ENCODE measurements around the gene OR2AE1. TPM values are rescaled to one million over a fixed set of nuclear protein-coding genes. Genes with fewer than 3 reads are reported as not detected.
"Not testable (repeated sequence)": the region's sequence is repeated elsewhere in the genome, so short reads cannot be mapped to it uniquely, and the experiment has no call there.

OR2AE1 gene
- total RNA-seq, 3 donors from 2014 or later = 0.32 to 0.98 (median 0.88) TPM

- H3K27ac ChIP-seq = no peak overlapping the region
- TF ChIP-seq POLR2A (IDR thresholded peaks at IDR 0.05) = no peak
- TF ChIP-seq POLR2AphosphoS5 (IDR thresholded peaks at IDR 0.05) = no peak
- peaks cover 0 to 5% of the 10 kb centered on the region in 2 donors for H3K9me3 ChIP-seq
- H3K4me3 ChIP-seq = no peak overlapping the region
- H3K27me3 ChIP-seq = no peaks in the 10 kb centered on the region
- H3K4me1 ChIP-seq = no peaks in the 10 kb centered on the region
- no peak for DNase-seq (ENCODE audit: low spot score in 2 of 2)
- no peaks in the 10 kb centered on the region for H3K36me3 ChIP-seq
- intact Hi-C loops (cut with DNase I; ENCODE audit: low total_unique reads) = loop anchor here (5.0 kb wide), 1 partner anchor 671 kb away; no protein-coding TSS in a partner anchor
Measured at GRCh38 chr7:99881370-99881769, 4.5 kb upstream of the OR2AE1 start.

GRCh38 chr7:99876491-99876890 is 342 bp downstream of the OR2AE1 start:
- H3K4me3 ChIP-seq = no peak overlapping the region
- no peaks in the 10 kb centered on the region for H3K9me3 ChIP-seq
- no peaks in the 10 kb centered on the region for H3K4me1 ChIP-seq
- no peaks in the 10 kb centered on the region for H3K27me3 ChIP-seq
- TF ChIP-seq POLR2AphosphoS5 (IDR thresholded peaks at IDR 0.05) = no peak
- intact Hi-C loops (cut with DNase I; ENCODE audit: low total_unique reads) = no loop called here
- no peaks in the 10 kb centered on the region for H3K36me3 ChIP-seq
- no peak overlapping the region for H3K27ac ChIP-seq
- no peak for DNase-seq (ENCODE audit: low spot score in 2 of 2)

- TF ChIP-seq POLR2A (IDR thresholded peaks at IDR 0.05) = no peak
- TF ChIP-seq CTCF (IDR thresholded peaks at IDR 0.05) = no peak
- TF ChIP-seq POLR2AphosphoS5 (IDR thresholded peaks at IDR 0.05) = no peak
- Histone ChIP-seq H3K4me1 (no peaks in the 10 kb centered on the region), H3K27me3 (no peaks in the 10 kb centered on the region), H3K36me3 (no peaks in the 10 kb centered on the region), H3K4me3 (no peak overlapping the region), H3K9me3 (peaks cover 0 to 12% of the 10 kb centered on the region in 2 donors), H3K27ac (no peak overlapping the region)
- intact Hi-C loops (cut with DNase I; ENCODE audit: low total_unique reads) = no loop called here
- DNase-seq (ENCODE audit: low spot score in 2 of 2) = no peak
Measured at GRCh38 chr7:99868246-99868645, 8.6 kb downstream of the OR2AE1 start.

GRCh38 chr7:99867477-99867876 is 9.4 kb downstream of the OR2AE1 start:
- intact Hi-C loops (cut with DNase I; ENCODE audit: low total_unique reads); H3K36me3 ChIP-seq; H3K27ac ChIP-seq; H3K4me3 ChIP-seq; DNase-seq (ENCODE audit: low spot score in 2 of 2); H3K27me3 ChIP-seq; H3K4me1 ChIP-seq: not testable (repeated sequence)
- H3K9me3 ChIP-seq = peaks cover 0 to 12% of the 10 kb centered on the region in 2 donors

- no peak for DNase-seq (ENCODE audit: low spot score in 2 of 2)
- TF ChIP-seq POLR2AphosphoS5 (IDR thresholded peaks at IDR 0.05) = no peak
- TF ChIP-seq POLR2A (IDR thresholded peaks at IDR 0.05) = no peak
- TF ChIP-seq CTCF (IDR thresholded peaks at IDR 0.05) = no peak
- intact Hi-C loops (cut with DNase I; ENCODE audit: low total_unique reads) = no loop called here
Measured at GRCh38 chr7:99863847-99864440, 12.9 kb downstream of the OR2AE1 start.

GRCh38 chr7:99860281-99861127 is 16.3 kb downstream of the OR2AE1 start:
- intact Hi-C loops (cut with DNase I; ENCODE audit: low total_unique reads) = no loop called here
- peak overlapping the region; percentile 82 to 83 for H3K27ac ChIP-seq
- TF ChIP-seq CTCF (IDR thresholded peaks at IDR 0.05) = no peak
- no peak for TF ChIP-seq POLR2A (IDR thresholded peaks at IDR 0.05)
- peak in 1 of 3 donors; percentile 57 for TF ChIP-seq POLR2AphosphoS5 (IDR thresholded peaks at IDR 0.05)

More at GRCh38 chr7:99863847-99864440, 12.9 kb downstream of the OR2AE1 start:
- Histone ChIP-seq H3K27me3 (no peaks in the 10 kb centered on the region), H3K27ac (no peak overlapping the region), H3K36me3 (no peaks in the 10 kb centered on the region), H3K9me3 (peaks cover 0 to 12% of the 10 kb centered on the region in 2 donors), H3K4me1 (no peaks in the 10 kb centered on the region), H3K4me3 (no peak overlapping the region)

More at GRCh38 chr7:99860281-99861127, 16.3 kb downstream of the OR2AE1 start:
- H3K36me3 ChIP-seq = no peaks in the 10 kb centered on the region
- no peaks in the 10 kb centered on the region for H3K27me3 ChIP-seq
- H3K4me1 ChIP-seq = no peaks in the 10 kb centered on the region
- peak; percentile 54 to 87 for DNase-seq (ENCODE audit: low spot score in 2 of 2)
- peaks cover 0 to 12% of the 10 kb centered on the region in 2 donors for H3K9me3 ChIP-seq
- H3K4me3 ChIP-seq = no peak overlapping the region

Measured in breast epithelium (tissue), 4 donors.